Panc1 (cell line): ENCODE data around the gene BAD. TPM values are rescaled to one million over a fixed set of nuclear protein-coding genes. Genes with fewer than 3 reads are reported as not detected.

Source experiments
- ATAC-seq: fragments of 200-7000 bp; cut with Tn5 transposase; 2 replicates; pipeline ENCODE4 v1.9.1; 2020; ENCODE audit warnings: mild to moderate bottlenecking, moderate library complexity
- BruUV-seq: library from RNA; stranded (reverse); fragments of 400-500 nt; replicated peaks from 2 replicates; lab custom pipeline; 2021; lab: Mats Ljungman, UMichigan
- CTCF ChIA-PET: fragments of 300-600 bp; sonication (Branson Sonifier 250); formaldehyde crosslinking; loops from one replicate; lab custom pipeline; 2022; ENCODE audit warnings: antibody characterized with exemption; lab: Charles Lee
- POLR2A ChIA-PET: fragments of 300-600 bp; sonication (Branson Sonifier 250); formaldehyde crosslinking; loops from one replicate; lab custom pipeline; 2022; ENCODE audit warnings: antibody characterized with exemption; lab: Charles Lee
- DNase-seq: peaks from one replicate; pipeline ENCODE4 v3.0.0-alpha.2; 2010; ENCODE audit warnings: low read depth, low spot score
- H3K27ac ChIP-seq: 2 replicates; pipeline ENCODE4 v1.5.1; 2011; ENCODE audit warnings: mild to moderate bottlenecking, low read length, inconsistent platforms
- H3K27me3 ChIP-seq: fragments of 200-500 bp; sonication (Bioruptor generic); 2 replicates; pipeline ENCODE4 v1.6.0; 2014; ENCODE audit warnings: low read length, inconsistent platforms; ENCODE audit not compliant: control insufficient read depth, insufficient read depth
- H3K36me3 ChIP-seq: fragments of 200-500 bp; sonication (Bioruptor generic); 2 replicates; pipeline ENCODE4 v1.5.1; 2014; ENCODE audit warnings: inconsistent platforms, mild to moderate bottlenecking, low read length, moderate library complexity; ENCODE audit not compliant: control insufficient read depth, insufficient read depth
- H3K4me1 ChIP-seq: 2 replicates; pipeline ENCODE4 v1.5.1; 2011; ENCODE audit warnings: inconsistent platforms, mild to moderate bottlenecking, low read length, moderate library complexity; ENCODE audit not compliant: control insufficient read depth, insufficient read depth
- H3K4me3 ChIP-seq, 2 experiments: 2 replicates each; pipeline ENCODE4 v1.5.1; 2011 to 2012; ENCODE audit warnings: low read depth in 2 of 2, low read length in 2 of 2, mild to moderate bottlenecking in 2 of 2, inconsistent platforms in 1 of 2, moderate library complexity in 1 of 2
- H3K9me3 ChIP-seq: fragments of 200-500 bp; sonication (Bioruptor generic); 2 replicates; pipeline ENCODE4 v1.5.1; 2014; ENCODE audit warnings: low read depth, mild to moderate bottlenecking, inconsistent platforms, low read length, moderate library complexity; ENCODE audit not compliant: control insufficient read depth, insufficient read depth
- POLR2AphosphoS5 ChIP-seq: IDR thresholded peaks from 2 replicates; pipeline ENCODE4 v1.6.1; 2012; ENCODE audit warnings: mild to moderate bottlenecking, low read depth, low read length, moderate library complexity
- SIN3A ChIP-seq: IDR thresholded peaks from 2 replicates; pipeline ENCODE4 v1.6.1; 2012; ENCODE audit warnings: low read depth, mild to moderate bottlenecking, low read length, moderate library complexity, borderline replicate concordance; ENCODE audit not compliant: insufficient read depth
- TCF7L2 ChIP-seq: IDR thresholded peaks from 2 replicates; pipeline ENCODE4 v1.6.1; 2011; ENCODE audit warnings: mild to moderate bottlenecking, low read depth, low read length, inconsistent platforms
- in situ Hi-C: cut with HindIII; loops from 2 replicates; pipeline ENCODE4 v1.10.0; 2016; ENCODE audit warnings: low sequenced_read_pairs, low pct_unique_long_range_greater_than_20kb
- intact Hi-C: fragments of 100-400 bp; cut with micrococcal nuclease; formaldehyde crosslinking; loops from one replicate; pipeline ENCODE4 v1.10.0; 2022; ENCODE audit not compliant: unreplicated experiment
- total RNA-seq: library from RNA; stranded (reverse); gene quantifications from one replicate; pipeline ENCODE4 v1.2.1, GENCODE V29; 2021; ENCODE audit not compliant: unreplicated experiment
- TF ChIP-seq, protein P1 (sequence below), 2 experiments: IDR thresholded peaks; 2 replicates each; pipeline ENCODE4 v1.6.1; 2011 to 2012; ENCODE audit warnings: low read depth in 2 of 2, control low read depth in 1 of 2, low read length in 1 of 2, mild to moderate bottlenecking in 1 of 2, moderate library complexity in 1 of 2; ENCODE audit not compliant: insufficient read depth in 1 of 2
- TF ChIP-seq, protein P2 (sequence below): fragments of 450-650 bp; IDR thresholded peaks from 2 replicates; pipeline ENCODE4 v1.5.1; 2017; ENCODE audit warnings: mild to moderate bottlenecking

The BAD gene
- total RNA-seq, 1 experiment from 2014 or later = 77.7 TPM

DNA sequence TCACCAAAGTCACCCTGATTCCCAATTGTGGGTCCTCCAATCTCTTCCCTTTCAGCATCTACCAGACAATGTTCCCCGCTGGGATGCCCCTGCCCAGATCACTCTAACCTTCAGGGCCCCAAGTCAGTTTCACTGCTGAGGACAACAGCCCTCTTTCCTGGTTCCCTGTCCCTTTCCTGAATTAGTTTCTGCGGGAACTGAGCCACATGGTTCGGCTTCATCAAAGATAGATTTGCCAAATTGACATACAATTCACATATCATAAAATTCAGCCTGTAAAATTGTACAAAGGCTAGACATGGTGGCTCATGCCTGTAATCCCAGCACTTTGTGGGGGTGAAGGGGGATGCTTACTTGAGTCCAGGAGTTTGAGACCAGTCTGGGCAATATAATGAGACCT is 43.5 kb upstream of the BAD start:
- intact Hi-C loops = no loop called here
- no peaks in the 10 kb centered on the region for H3K36me3 ChIP-seq
- H3K27me3 ChIP-seq = no peaks in the 10 kb centered on the region
- H3K27ac ChIP-seq = no peak overlapping the region
- TF ChIP-seq TCF7L2 = no peak
- TF ChIP-seq, protein P1, sequence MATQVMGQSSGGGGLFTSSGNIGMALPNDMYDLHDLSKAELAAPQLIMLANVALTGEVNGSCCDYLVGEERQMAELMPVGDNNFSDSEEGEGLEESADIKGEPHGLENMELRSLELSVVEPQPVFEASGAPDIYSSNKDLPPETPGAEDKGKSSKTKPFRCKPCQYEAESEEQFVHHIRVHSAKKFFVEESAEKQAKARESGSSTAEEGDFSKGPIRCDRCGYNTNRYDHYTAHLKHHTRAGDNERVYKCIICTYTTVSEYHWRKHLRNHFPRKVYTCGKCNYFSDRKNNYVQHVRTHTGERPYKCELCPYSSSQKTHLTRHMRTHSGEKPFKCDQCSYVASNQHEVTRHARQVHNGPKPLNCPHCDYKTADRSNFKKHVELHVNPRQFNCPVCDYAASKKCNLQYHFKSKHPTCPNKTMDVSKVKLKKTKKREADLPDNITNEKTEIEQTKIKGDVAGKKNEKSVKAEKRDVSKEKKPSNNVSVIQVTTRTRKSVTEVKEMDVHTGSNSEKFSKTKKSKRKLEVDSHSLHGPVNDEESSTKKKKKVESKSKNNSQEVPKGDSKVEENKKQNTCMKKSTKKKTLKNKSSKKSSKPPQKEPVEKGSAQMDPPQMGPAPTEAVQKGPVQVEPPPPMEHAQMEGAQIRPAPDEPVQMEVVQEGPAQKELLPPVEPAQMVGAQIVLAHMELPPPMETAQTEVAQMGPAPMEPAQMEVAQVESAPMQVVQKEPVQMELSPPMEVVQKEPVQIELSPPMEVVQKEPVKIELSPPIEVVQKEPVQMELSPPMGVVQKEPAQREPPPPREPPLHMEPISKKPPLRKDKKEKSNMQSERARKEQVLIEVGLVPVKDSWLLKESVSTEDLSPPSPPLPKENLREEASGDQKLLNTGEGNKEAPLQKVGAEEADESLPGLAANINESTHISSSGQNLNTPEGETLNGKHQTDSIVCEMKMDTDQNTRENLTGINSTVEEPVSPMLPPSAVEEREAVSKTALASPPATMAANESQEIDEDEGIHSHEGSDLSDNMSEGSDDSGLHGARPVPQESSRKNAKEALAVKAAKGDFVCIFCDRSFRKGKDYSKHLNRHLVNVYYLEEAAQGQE (IDR thresholded peaks at IDR 0.05; ENCODE audit: insufficient read depth in 1 of 2, low read depth in 2 of 2, low read length in 1 of 2) = no peak
- TF ChIP-seq SIN3A = no peak
- H3K9me3 ChIP-seq = no peaks in the 10 kb centered on the region
- DNase-seq (no peak), ATAC-seq (no peak)
- CTCF ChIA-PET = no interaction called here
- BruUV-seq = no TSS peak
- no peak overlapping the region for H3K4me3 ChIP-seq
- in situ Hi-C loops = no loop called here
- POLR2A ChIA-PET = no interaction called here
- H3K4me1 ChIP-seq = peaks cover 21% of the 10 kb centered on the region

DNA sequence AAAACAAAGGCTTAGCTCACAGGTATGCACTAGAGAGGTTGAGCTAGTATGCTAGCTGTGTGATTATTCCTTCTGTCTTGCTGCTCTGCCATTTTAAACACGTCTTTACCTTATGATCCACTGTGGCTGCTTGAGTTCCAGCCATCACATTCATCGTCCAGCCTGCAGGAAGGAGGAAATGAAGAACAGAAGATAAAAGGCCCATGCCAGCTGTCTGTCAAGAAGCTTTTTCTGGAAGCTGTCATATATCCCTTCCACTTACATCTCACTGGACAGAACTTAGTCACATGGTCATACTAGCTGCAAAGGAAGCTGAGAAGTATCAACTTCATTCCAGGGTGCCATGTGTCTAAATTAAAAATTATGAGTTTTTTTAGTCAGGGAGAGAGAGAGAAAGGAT is 42.9 kb upstream of the BAD start:
- in situ Hi-C loops = no loop called here
- no peak for DNase-seq
- TF ChIP-seq, protein P2, sequence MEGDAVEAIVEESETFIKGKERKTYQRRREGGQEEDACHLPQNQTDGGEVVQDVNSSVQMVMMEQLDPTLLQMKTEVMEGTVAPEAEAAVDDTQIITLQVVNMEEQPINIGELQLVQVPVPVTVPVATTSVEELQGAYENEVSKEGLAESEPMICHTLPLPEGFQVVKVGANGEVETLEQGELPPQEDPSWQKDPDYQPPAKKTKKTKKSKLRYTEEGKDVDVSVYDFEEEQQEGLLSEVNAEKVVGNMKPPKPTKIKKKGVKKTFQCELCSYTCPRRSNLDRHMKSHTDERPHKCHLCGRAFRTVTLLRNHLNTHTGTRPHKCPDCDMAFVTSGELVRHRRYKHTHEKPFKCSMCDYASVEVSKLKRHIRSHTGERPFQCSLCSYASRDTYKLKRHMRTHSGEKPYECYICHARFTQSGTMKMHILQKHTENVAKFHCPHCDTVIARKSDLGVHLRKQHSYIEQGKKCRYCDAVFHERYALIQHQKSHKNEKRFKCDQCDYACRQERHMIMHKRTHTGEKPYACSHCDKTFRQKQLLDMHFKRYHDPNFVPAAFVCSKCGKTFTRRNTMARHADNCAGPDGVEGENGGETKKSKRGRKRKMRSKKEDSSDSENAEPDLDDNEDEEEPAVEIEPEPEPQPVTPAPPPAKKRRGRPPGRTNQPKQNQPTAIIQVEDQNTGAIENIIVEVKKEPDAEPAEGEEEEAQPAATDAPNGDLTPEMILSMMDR = no peak
- no peak for TF ChIP-seq POLR2AphosphoS5
- no peak for TF ChIP-seq SIN3A
- TF ChIP-seq TCF7L2 = no peak
- TF ChIP-seq, protein P1 (IDR thresholded peaks at IDR 0.05; ENCODE audit: insufficient read depth in 1 of 2, low read depth in 2 of 2, low read length in 1 of 2) = no peak
- intact Hi-C loops = no loop called here
- H3K27ac ChIP-seq = no peak overlapping the region
- H3K36me3 ChIP-seq = no peaks in the 10 kb centered on the region
- ATAC-seq = no peak
- no peak overlapping the region for H3K4me3 ChIP-seq
- no peaks in the 10 kb centered on the region for H3K27me3 ChIP-seq
- peaks cover 22% of the 10 kb centered on the region for H3K4me1 ChIP-seq
- no peaks in the 10 kb centered on the region for H3K9me3 ChIP-seq
- POLR2A ChIA-PET = no interaction called here
- BruUV-seq = no TSS peak
- CTCF ChIA-PET = no interaction called here
